Measurements from ENCODE around the gene UVRAG. TPM values are rescaled to one million over a fixed set of nuclear protein-coding genes. Genes with fewer than 3 reads are reported as not detected.

Gene UVRAG
- total and polyA plus RNA-seq, 5 experiments from 2014 or later = 8.9 to 22.3 (median 12.6) TPM

DNA sequence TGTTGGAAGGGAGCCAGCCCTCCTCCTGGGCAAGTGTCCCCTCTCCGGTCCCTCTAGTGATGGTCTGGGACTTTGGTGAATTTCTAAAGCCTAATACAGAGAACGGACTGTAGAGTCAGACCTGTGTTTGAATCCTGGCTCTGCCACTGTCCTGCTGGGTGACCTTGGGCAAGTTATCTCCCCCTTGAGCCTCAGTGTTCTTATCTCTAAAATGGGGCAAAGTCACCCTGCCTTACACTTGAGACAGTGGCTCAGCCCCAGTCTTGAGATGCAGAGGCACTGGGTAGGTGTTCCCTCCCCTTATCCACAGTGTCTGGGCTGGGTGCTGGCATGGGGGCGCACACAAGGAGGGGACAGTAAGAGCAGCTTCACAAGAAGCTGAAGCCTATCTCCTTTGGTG, 25.5 kb upstream of the UVRAG start:
- H3K9me3 Mint-ChIP-seq = no peaks in the 10 kb centered on the region
- no peak overlapping the region for H3K27ac Mint-ChIP-seq
- H3K4me3 Mint-ChIP-seq = no peak overlapping the region
- ATAC-seq = no peak
- H3K4me1 Mint-ChIP-seq = no peaks in the 10 kb centered on the region
- POLR2A ChIA-PET = no interaction called here
- no peaks in the 10 kb centered on the region for H3K27me3 Mint-ChIP-seq
- no peaks in the 10 kb centered on the region for H3K36me3 Mint-ChIP-seq
- DNase-seq = no peak

DNA sequence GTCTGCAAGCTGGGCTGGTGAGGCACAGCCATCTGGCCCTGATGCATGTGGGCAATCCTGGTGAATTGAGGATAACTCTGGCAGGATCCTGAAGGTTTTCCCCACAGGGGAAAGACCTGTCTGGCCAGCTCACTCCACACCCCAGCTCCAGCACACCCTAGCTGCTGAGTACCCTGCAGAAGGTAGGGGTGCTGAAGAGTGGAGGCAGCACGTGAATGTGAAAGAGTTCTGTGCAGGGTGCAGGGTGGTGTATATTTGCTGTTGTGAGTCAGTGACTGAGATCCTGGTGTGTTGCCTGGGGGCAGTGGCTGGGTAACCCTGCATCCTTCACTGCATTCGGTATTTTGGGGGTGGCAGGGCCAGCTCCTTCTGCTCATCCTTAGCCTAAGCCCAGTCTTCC, 24.0 kb upstream of the UVRAG start:
- no peak for ATAC-seq

DNA sequence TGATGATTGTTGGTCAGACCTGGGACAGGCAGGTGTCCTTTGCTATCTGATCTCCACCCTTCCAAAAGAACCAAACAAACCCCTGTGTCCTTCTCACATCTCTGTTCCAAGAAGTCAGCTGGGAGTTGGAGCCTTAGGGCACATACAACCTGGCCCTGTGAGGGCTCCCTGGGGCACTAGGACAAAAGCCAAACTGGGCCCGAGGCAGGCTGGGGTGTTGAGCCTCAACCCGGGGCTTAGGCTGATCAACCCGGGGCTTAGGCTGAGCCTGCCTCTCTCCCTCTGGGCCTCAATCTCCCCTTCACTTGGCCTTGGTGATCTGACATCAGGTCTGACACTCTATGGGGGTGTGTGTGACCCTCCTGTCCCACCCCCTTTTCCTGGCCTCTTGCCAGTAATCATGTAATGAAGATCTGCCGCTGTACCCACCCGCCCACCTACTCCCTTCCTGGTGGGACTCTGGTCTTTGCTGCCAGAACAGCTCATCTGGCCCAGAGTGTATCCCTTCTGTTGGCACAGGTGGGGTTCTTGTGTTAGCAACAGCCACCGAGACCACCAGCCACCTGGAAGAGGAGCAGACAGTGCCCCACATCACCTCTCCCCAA, 22.8 kb upstream of the UVRAG start:
- H3K9me3 Mint-ChIP-seq = no peaks in the 10 kb centered on the region
- H3K4me3 Mint-ChIP-seq = no peak overlapping the region
- no peaks in the 10 kb centered on the region for H3K4me1 Mint-ChIP-seq
- no peak overlapping the region for H3K27ac Mint-ChIP-seq
- POLR2A ChIA-PET = no interaction called here
- DNase-seq (no peak), ATAC-seq (no peak)
- no peaks in the 10 kb centered on the region for H3K27me3 Mint-ChIP-seq
- no peaks in the 10 kb centered on the region for H3K36me3 Mint-ChIP-seq

More for the DNA sequence above, 24.0 kb upstream of the UVRAG start:
- peak overlapping the region in 1 of 10 donors; percentile 81 for H3K27ac Mint-ChIP-seq
- H3K9me3 Mint-ChIP-seq = no peaks in the 10 kb centered on the region
- no peaks in the 10 kb centered on the region for H3K27me3 Mint-ChIP-seq
- no peak overlapping the region for H3K4me3 Mint-ChIP-seq
- H3K4me1 Mint-ChIP-seq = no peaks in the 10 kb centered on the region
- POLR2A ChIA-PET = no interaction called here
- DNase-seq = no peak
- H3K36me3 Mint-ChIP-seq = no peaks in the 10 kb centered on the region

DNA sequence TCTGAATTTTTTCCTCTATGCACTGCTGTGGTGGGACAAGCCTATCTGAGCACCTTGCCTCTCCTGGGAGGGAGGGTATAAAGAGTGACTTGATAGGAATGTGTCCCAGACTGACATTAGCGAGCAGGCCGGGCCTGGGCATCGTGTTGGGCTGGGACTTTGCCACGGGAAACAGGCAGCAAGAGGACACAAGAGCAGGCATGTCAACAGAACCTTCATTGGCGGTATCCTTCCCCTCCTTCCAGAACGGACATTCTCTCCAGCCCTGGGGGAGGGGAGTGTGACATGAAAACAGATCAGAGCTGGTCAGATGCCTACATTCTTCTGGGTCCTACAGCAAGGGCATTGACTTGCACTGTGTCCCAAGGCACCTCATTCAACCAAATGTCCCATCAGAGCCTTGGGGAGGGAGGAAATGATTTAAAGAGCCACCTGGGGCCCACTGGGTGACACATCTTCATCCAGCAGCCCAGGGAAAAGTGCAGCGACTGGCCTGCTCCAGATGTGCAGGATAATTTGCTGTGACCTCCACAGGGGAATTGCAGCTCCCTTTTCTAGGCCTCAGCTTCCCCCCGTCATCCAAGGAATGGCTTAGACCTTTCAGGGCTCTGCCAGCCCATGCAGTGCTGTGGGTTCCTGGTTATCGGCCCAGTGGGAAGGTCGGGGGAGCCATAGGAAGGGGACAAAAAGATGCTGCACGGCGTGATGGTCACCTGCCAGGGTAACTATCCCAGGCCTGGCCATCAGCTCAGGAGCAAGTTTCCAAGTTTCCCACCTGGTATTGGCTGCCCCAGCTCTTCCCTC, 21.8 kb upstream of the UVRAG start:
- POLR2A ChIA-PET = interaction anchor here (0.5 kb wide), 1 partner anchor 341 kb away, joined by 3 read pairs; no protein-coding TSS in a partner anchor
- no peaks in the 10 kb centered on the region for H3K9me3 Mint-ChIP-seq
- DNase-seq = no peak
- no peaks in the 10 kb centered on the region for H3K4me1 Mint-ChIP-seq
- no peak overlapping the region for H3K27ac Mint-ChIP-seq
- ATAC-seq = no peak
- H3K4me3 Mint-ChIP-seq = no peak overlapping the region
- H3K36me3 Mint-ChIP-seq = no peaks in the 10 kb centered on the region
- H3K27me3 Mint-ChIP-seq = no peaks in the 10 kb centered on the region

DNA sequence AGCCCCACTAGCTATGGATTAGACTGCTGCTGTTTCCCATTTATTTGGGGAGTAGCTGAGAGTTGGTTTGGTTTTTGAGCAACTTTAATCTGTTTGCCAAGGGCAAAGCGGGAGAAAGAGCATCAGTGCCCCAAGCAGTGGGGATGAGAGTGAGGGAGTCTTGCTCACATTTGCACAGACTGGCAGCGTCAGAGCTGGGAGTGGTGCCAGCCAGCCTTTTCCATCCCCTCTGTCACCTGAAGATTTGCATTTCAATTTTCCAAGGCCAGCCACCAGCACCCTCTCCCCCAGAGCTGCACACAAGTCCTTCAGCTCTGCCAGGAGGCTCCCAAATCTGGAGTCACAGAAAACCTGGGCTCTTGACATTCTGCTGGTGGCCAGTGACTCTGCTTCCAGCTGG, 21.0 kb upstream of the UVRAG start:
- H3K36me3 Mint-ChIP-seq = no peaks in the 10 kb centered on the region
- no peak overlapping the region for H3K4me3 Mint-ChIP-seq
- ATAC-seq (no peak), DNase-seq (no peak)
- no peaks in the 10 kb centered on the region for H3K4me1 Mint-ChIP-seq
- POLR2A ChIA-PET = no interaction called here
- no peaks in the 10 kb centered on the region for H3K27me3 Mint-ChIP-seq
- H3K27ac Mint-ChIP-seq = peak overlapping the region in 1 of 10 donors; percentile 11
- no peaks in the 10 kb centered on the region for H3K9me3 Mint-ChIP-seq

DNA sequence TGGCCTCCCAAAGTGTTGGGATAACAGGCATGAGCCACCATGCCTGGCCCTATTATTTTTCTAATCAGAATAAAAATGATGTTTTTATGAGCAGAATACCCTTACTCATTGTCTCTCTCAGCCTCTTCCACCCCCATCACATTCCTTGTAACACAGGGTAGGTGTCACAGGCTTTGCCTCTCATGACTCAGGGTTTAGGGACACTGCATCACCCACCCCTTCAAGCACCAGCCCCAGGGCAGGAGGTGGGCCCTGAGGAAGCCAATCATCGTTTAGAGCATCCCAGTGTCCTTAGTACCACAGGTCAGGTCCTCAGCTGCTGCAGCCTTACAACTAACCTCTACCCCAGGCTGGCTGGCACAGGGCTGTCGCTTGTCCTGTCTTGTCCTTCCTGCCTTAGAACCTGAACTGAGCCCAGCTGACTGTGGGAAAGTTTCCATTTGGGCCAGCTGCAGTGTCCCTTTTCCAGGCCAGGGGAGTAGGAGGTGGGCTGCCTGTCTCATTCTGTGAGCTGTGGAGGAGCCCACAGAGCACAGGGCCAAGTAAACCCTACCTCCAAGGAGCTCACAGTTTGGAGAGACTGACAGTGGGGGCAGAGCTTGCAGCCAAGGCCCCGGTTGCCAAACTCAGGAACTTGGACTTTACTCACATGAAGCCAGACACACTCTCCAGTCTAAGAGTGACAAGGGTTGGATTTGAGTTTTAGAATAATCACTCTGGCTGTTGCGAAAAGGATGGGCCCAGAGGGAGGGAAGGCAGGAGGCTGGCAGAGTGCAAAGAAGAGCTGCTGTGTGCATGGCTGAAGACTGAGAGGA, 19.5 kb upstream of the UVRAG start:
- Mint-ChIP-seq H3K27ac (peak overlapping the region in 1 of 10 donors; percentile 66), H3K4me3 (no peak overlapping the region)

DNA sequence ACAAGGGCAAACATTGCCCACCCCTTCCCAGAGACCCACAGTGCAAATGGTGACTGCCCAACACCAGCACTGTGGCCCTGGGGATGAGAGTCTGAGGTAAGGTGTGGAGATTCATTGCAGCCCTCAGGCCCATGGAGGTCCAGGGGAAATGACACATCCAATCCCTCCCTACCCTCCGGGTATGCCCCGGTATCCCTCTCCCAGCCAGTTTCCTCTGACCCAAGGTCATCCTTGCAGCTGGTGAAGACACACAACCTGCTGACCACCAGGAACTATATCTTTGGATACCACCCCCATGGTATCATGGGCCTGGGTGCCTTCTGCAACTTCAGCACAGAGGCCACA, 18.9 kb upstream of the UVRAG start:
- Mint-ChIP-seq H3K36me3 (no peaks in the 10 kb centered on the region), H3K27ac (no peak overlapping the region), H3K9me3 (no peaks in the 10 kb centered on the region), H3K4me3 (no peak overlapping the region), H3K4me1 (peaks cover 0 to 2% (median under 1%) of the 10 kb centered on the region in 4 donors), H3K27me3 (no peaks in the 10 kb centered on the region)
- ATAC-seq (no peak), DNase-seq (no peak)
- POLR2A ChIA-PET = no interaction called here

More for the DNA sequence above, 19.5 kb upstream of the UVRAG start:
- ATAC-seq (no peak), DNase-seq (no peak)
- Mint-ChIP-seq H3K4me1 (no peaks in the 10 kb centered on the region), H3K36me3 (no peaks in the 10 kb centered on the region), H3K9me3 (no peaks in the 10 kb centered on the region), H3K27me3 (no peaks in the 10 kb centered on the region)
- POLR2A ChIA-PET = no interaction called here

DNA sequence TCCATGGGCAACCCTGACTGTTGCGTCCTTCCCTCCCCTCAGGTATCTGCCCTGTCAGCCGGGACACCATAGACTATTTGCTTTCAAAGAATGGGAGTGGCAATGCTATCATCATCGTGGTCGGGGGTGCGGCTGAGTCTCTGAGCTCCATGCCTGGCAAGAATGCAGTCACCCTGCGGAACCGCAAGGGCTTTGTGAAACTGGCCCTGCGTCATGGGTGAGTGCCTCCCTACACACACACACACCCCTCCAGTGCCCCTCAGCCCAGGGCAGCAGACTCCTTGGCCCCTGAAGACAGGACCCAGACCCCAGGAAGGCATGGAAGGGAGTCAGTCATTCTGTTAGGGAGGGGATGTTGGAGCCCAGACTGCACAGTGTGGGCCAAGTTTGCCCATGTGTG, 17.9 kb upstream of the UVRAG start:
- Mint-ChIP-seq H3K36me3 (no peaks in the 10 kb centered on the region), H3K4me3 (no peak overlapping the region), H3K27me3 (no peaks in the 10 kb centered on the region), H3K4me1 (peaks cover 0 to 10% (median 5%) of the 10 kb centered on the region in 4 donors), H3K9me3 (no peaks in the 10 kb centered on the region), H3K27ac (peak overlapping the region in 1 of 10 donors; percentile 21)
- DNase-seq = no peak
- no peak for ATAC-seq
- POLR2A ChIA-PET = no interaction called here

DNA sequence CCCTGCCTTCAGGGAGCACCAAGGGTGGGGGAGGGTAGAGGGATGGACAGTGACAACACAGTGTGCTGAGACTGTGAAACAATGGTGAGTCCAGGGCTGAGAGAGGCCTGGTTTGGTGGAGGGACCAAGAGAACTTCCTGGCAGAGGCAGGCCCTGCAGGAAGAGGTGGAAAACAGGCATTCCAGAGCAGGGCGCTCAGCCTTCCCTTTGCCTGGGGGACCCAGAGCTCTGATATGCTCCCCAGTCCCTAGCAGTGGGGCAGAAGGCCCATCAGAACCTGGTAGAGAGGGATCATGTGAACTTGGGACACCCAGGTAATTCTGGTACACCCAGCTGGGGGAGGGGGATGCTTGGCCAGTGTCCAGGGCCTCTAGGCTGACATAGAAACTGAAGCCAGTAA, 17.2 kb upstream of the UVRAG start:
- no peak overlapping the region for H3K27ac Mint-ChIP-seq
- no peak for ATAC-seq
- POLR2A ChIA-PET = no interaction called here

DNA sequence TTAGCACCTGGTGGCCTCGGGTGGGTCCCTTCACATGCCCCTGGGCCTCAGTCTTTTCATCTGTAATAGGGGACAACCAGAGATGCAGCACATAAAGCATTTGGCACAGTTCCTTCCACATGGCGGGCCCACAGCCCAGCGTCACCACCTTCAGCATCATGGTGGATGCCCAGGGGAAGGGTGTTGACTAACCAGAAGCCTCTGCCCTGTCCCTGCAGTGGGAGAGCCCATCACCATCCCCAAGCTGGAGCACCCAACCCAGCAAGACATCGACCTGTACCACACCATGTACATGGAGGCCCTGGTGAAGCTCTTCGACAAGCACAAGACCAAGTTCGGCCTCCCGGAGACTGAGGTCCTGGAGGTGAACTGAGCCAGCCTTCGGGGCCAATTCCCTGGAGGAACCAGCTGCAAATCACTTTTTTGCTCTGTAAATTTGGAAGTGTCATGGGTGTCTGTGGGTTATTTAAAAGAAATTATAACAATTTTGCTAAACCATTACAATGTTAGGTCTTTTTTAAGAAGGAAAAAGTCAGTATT, 14.8 kb upstream of the UVRAG start:
- ATAC-seq (no peak), DNase-seq (no peak)
- H3K4me3 Mint-ChIP-seq = no peak overlapping the region
- POLR2A ChIA-PET = interaction anchor here (1.1 kb wide), 1 partner anchor 28 kb away, joined by 3 read pairs; no protein-coding TSS in a partner anchor
- H3K27me3 Mint-ChIP-seq = no peaks in the 10 kb centered on the region
- H3K27ac Mint-ChIP-seq = no peak overlapping the region
- peaks cover 3 to 12% (median 7%) of the 10 kb centered on the region in 4 donors for H3K4me1 Mint-ChIP-seq
- H3K36me3 Mint-ChIP-seq = no peaks in the 10 kb centered on the region
- no peaks in the 10 kb centered on the region for H3K9me3 Mint-ChIP-seq

More for the DNA sequence above, 17.2 kb upstream of the UVRAG start:
- no peak for DNase-seq
- Mint-ChIP-seq H3K27me3 (no peaks in the 10 kb centered on the region), H3K9me3 (no peaks in the 10 kb centered on the region), H3K4me1 (peaks cover 0 to 12% (median 6%) of the 10 kb centered on the region in 4 donors), H3K36me3 (no peaks in the 10 kb centered on the region), H3K4me3 (no peak overlapping the region)

DNA sequence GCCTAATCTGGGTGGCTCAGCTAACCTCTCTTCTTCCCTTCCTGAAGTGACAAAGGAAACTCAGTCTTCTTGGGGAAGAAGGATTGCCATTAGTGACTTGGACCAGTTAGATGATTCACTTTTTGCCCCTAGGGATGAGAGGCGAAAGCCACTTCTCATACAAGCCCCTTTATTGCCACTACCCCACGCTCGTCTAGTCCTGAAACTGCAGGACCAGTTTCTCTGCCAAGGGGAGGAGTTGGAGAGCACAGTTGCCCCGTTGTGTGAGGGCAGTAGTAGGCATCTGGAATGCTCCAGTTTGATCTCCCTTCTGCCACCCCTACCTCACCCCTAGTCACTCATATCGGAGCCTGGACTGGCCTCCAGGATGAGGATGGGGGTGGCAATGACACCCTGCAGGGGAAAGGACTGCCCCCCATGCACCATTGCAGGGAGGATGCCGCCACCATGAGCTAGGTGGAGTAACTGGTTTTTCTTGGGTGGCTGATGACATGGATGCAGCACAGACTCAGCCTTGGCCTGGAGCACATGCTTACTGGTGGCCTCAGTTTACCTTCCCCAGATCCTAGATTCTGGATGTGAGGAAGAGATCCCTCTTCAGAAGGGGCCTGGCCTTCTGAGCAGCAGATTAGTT, 14.2 kb upstream of the UVRAG start:
- POLR2A ChIA-PET = interaction anchor here (1.1 kb wide), 1 partner anchor 29 kb away, joined by 3 read pairs; no protein-coding TSS in a partner anchor
- H3K27ac Mint-ChIP-seq = peak overlapping the region in 1 of 10 donors; percentile 22
- DNase-seq (no peak), ATAC-seq (no peak)
- peaks cover 3 to 12% (median 7%) of the 10 kb centered on the region in 4 donors for H3K4me1 Mint-ChIP-seq
- no peaks in the 10 kb centered on the region for H3K9me3 Mint-ChIP-seq
- H3K27me3 Mint-ChIP-seq = no peaks in the 10 kb centered on the region
- no peaks in the 10 kb centered on the region for H3K36me3 Mint-ChIP-seq
- H3K4me3 Mint-ChIP-seq = no peak overlapping the region

DNA sequence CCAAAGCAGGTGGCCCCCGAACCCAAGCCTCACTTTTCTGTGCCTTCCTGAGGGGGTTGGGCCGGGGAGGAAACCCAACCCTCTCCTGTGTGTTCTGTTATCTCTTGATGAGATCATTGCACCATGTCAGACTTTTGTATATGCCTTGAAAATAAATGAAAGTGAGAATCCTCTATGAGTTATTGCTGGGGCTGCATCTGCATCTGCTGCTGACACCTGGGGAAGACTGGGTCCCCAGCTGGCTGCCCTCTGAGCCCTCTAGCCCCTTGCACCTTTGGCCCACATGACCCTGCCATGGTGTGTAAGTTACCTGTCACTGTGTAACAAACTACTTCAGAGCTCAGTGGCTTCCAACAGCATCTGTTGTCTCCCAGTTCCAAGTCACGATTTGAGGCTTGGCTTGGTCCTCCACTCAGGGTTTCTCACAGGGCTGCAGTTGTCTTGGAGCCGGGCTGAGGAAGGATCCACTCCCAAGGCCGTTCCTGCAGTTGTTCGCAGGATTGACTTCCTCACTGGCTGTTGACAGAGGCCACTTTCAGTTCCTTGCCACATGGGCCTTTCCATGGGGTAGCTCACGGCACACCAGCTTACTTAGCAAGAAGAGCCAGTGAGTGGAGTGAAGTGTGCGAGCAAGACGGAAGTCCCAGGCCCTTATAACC, 13.5 kb upstream of the UVRAG start:
- Mint-ChIP-seq H3K4me3 (no peak overlapping the region), H3K27me3 (no peaks in the 10 kb centered on the region), H3K9me3 (no peaks in the 10 kb centered on the region), H3K36me3 (no peaks in the 10 kb centered on the region), H3K4me1 (peaks cover 3 to 12% (median 7%) of the 10 kb centered on the region in 4 donors), H3K27ac (peak overlapping the region in 2 of 10 donors; percentile 9 to 22)
- ATAC-seq (no peak), DNase-seq (no peak)
- POLR2A ChIA-PET = no interaction called here
